HG02943 (cell line): ENCODE measurements around the gene HRH2.
"Not testable (repeated sequence)": the region's sequence is repeated elsewhere in the genome, so short reads cannot be mapped to it uniquely, and the experiment has no call there.

ENCODE experiments used
- ATAC-seq: cut with Tn5 transposase; IDR thresholded peaks from one replicate; pipeline ENCODE4 v1.9.1; 2021; ENCODE audit warnings: mild to moderate bottlenecking, low read depth, moderate library complexity; ENCODE audit not compliant: unreplicated experiment

Gene HRH2, protein sequence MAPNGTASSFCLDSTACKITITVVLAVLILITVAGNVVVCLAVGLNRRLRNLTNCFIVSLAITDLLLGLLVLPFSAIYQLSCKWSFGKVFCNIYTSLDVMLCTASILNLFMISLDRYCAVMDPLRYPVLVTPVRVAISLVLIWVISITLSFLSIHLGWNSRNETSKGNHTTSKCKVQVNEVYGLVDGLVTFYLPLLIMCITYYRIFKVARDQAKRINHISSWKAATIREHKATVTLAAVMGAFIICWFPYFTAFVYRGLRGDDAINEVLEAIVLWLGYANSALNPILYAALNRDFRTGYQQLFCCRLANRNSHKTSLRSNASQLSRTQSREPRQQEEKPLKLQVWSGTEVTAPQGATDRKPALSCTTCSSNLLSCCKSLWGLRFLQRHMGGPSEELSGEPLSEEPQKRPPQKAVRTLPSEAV

DNA sequence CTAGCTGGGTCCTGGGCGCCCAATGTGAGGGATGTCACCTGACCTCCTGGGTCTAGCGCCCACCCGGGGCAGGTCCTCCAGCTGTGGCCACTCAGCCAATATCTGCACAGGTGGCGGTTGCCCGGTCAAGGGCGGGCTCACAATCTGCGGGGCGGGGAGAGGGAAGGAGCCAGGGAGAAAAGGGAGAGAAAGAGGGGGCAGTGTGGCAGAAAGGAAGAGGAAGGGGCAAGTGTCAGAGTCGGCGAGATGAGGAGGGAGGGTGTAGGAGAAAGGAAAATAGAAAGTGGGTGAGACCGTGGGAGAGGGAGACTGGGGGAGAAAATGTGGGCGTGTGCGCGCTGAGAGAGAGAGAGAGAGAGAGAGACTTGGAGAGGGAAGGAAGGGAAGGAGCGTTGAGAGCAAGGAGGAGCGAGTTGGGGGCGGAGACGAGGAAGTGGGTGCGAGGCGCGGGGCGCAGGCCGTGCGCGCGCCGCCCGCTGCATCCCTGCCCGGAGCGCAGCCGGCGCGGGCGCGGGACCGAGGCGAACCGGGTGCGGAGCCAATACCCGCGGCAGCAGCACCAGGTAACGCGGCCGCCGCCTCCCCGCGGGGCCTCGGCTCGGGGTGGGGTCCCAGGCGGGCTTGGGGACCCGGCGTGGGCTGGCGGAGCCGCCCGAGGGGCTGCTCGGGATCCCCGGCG lies at the start of gene HRH2:
Gene HRH2 (plus strand): TSS at position 479 of the 679 bp plus-strand sequence. CDS start 25,163 bp downstream, outside the sequence.
- ATAC-seq: no peak

GRCh38 chr5:175609526-175609925 lies 48.3 kb upstream of the HRH2 start:
- no peak for ATAC-seq

- ATAC-seq: no peak
These were observed 47.5 kb upstream of the HRH2 start for GRCh38 chr5:175610381-175610780.

GRCh38 chr5:175610898-175611297 lies 47.0 kb upstream of the HRH2 start:
- no peak for ATAC-seq

DNA sequence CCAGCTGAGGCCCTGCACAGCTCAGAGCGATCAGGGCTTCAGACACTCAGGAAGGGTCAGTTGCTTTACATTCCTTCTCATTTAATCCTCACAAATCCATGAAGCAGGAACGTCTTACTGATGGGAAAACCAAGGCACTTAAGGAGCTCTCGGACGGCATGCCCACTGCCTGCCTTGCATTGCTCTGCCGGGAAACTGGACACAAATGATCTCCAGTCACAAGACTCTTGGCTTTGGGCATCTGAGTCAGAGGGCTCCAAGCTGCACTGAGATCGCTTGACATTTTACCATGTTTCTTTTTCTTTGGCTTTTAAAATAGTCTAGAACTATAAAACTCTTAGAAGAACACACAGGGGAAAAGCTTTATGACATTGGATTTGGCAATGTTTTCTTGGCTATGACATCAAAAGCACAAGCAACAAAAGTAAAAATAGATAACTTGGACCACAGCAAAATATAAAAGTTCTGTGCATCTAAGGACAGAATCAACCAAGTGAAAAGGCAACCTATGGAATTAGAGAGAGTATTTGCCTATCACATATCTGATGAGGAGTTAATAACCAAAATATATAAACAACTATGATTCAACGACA lies 43.6 kb upstream of the HRH2 start:
- no peak for ATAC-seq

DNA sequence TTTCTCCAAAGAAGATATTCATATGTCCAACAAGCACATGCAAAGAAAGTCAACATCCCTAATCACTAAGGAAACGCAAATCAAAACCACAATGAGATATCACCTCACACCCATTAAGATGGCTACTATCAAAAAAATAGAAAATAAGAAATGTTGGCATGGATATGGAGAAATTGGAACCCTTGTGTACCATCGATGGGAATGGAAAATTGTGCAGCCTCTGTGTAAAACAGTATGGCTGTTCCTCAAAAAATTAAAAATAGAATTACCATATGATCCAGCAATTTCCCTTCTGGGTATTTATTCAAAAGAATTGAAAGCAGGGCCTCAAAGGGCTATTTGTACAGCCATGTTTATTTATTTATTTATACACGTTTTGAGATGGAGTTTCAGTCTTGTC lies 43.0 kb upstream of the HRH2 start:
- ATAC-seq: no peak

- no peak for ATAC-seq
These were observed 41.8 kb upstream of the HRH2 start for GRCh38 chr5:175616083-175616482.

DNA sequence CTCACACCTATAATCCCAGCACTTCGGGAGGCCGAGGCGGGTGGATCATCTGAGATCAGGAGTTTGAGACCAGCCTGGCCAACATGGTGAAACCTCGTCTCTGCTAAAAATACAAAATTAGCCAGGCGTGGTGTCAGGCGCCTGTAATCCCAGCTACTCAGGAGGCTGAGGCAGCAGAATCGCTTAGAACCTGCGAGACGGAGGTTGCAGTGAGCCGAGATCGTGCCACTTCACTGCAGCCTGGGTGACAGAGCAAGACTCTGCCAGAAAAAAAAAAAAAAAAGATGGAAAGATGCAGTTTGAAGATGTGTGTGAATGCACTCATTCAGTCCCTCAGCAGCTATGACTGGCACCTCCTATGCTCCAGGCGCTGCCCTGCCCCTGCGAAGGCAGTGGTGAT lies 41.3 kb upstream of the HRH2 start:
- not testable (repeated sequence) for ATAC-seq

- no peak for ATAC-seq
These were observed 40.4 kb upstream of the HRH2 start for GRCh38 chr5:175617447-175617846.

DNA sequence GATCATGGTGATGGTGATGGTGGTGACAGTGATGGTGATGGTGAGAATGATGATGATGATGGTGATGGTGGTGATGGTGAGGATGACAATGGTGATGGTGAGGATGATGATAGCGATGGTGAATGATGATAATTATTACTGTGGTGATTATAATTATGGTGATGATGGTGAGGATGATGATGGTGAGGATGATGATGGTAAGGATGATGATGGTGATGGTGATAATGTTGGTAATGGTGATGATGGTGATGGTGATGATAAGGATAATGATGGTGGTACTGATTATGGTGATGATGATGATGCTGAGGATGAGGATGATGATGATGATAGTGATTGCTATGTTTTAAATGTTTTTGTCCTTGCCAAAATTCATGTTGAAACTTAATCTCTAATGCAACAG lies 37.3 kb upstream of the HRH2 start:
- ATAC-seq: no peak

GRCh38 chr5:175621971-175622370 lies 35.9 kb upstream of the HRH2 start:
- ATAC-seq: no peak

- ATAC-seq: no peak
These were observed 34.8 kb upstream of the HRH2 start for GRCh38 chr5:175623088-175623487.

- ATAC-seq: no peak
These were observed 33.6 kb upstream of the HRH2 start for GRCh38 chr5:175624316-175624715.

GRCh38 chr5:175627005-175627404 lies 30.9 kb upstream of the HRH2 start:
- no peak for ATAC-seq

DNA sequence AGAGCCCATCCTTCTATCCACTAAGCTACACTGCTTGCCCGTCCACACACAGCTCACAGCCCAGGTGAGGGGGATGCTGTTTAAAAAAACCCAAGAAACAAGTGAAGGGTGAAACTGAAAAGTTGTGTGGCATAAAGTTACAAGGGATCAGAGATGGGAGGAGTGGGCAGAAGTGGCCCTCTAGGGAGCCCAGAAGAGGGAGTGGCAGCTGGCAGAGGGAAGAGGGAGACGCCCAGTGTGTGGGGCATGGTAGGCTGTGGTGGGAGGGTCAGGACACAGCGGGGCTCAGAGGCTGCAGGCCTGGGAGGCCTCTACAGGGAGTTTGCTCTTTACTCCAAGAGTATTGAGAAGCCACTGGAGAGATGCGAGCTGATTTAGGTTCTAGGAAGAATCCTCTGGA lies 30.1 kb upstream of the HRH2 start:
- ATAC-seq: no peak

DNA sequence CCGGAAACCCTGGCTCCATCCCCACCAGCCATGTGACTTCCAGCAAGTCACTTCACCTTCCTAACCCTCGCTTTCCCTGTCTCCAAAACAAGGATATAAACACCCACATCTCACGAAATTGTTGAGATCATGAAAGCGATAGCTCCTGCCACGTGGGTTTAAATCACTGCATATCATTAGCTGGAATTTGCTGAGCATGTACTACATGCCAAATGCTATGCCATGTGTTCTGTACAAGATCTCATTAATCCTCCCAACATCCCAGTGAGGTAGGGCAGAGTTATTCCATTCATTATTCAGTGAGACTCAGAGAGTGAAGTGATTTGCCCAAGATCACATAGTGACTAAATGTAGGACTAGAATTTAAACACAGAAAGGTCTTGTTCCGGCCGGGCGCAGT lies 29.2 kb upstream of the HRH2 start:
- ATAC-seq: no peak

DNA sequence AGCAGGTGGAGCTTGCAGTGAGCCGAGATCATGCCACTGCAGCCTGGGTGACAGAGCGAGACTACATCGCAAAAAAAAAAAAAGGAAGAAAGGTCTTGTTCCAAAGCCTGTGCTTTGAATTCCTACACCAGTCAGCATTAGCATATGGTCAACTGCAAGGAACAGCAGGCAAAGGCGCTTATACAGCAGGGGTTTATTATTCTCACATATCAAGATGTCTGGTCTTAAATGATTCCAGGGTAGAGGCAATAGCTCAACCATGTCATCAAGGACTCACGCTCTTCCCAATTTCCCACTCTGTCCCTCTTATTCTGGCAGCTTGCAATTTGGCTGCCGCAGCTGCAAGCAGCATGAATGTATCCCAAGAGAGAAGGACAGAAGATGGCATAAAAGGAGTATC lies 28.6 kb upstream of the HRH2 start:
- no peak for ATAC-seq

GRCh38 chr5:175629793-175630192 lies 28.1 kb upstream of the HRH2 start:
- ATAC-seq: no peak

- ATAC-seq: no peak
These were observed 21.9 kb upstream of the HRH2 start for GRCh38 chr5:175635854-175636584.

DNA sequence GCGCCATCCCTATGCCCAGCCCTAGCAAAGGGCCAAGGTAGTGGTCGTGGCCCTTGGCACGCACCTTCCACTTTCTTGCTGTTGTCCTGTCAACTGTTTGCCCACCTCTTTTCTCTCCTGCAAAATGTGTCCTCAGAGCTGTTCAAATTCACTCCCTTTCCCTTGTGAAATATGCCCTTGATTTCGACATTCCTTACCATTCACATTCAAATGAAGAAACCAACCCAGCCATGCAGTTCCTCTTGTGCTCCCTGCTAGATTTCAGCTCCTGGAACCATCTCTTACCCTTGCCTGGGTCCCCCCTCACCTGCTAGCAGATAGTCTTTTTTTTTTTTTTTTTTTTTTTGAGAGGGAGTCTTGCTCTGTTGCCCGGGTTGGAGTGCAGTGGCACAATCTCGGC lies 19.6 kb upstream of the HRH2 start:
- no peak for ATAC-seq
